DLD1 (cell line): Measurements from ENCODE around the gene ANKRD11.

Experiments
- in situ Hi-C: cut with HindIII; loops from 2 replicates; pipeline ENCODE4 v1.10.0; 2017; ENCODE audit warnings: low sequenced_read_pairs

The ANKRD11 gene

DNA sequence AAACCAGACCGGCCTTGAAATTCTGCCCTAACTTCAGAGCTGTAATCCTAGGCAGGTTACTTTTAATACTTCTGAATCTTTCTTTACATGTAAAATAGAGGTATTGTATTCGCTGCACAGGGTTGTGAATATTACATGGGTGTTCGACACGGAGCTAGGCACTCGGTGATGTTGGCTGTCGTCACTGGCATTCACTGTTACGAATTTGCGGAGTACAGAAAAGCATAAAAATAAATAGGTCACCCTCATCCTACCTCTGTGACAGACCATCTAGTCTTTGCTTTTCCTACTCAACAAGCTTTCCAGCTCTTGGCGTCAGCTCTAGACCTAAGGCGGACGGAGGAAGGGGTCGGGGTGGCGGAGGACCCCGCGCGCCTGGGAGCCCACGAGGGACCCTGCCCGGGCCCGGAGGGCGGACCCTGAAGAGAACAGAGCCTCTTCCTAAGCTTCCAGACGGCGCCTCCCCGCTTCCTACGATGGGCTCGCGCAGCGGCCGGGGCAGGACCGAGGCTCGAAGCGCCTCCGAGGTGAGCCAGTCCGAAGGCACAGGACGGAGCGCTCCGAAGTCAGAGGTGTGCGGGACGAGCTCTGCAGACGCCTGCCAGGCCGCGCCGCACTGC is 17.0 kb upstream of the ANKRD11 start:
- in situ Hi-C loops = no loop called here

GRCh38 chr16:89506791-89507191 is 16.4 kb upstream of the ANKRD11 start:
- in situ Hi-C loops = no loop called here

DNA sequence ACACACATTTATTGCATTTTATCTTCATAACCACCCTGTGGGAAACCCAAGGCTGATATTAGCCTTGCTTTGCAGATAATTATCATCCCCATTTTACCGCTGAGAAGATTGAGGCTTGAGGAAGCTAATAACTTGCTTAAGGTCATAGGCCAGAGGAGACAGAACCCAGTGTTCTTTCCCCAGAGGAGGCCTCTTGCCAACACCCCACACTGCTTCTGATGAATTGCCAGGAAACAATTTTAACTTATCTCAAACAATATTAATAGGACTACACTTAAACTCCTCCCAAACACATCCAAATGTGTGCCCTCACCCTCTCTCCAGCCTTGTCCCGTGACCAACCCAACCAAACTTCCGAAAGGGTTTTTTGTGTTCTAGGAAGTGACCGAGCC is 15.7 kb upstream of the ANKRD11 start:
- in situ Hi-C loops = no loop called here

GRCh38 chr16:89505204-89506112 is 15.1 kb upstream of the ANKRD11 start:
- in situ Hi-C loops = no loop called here

DNA sequence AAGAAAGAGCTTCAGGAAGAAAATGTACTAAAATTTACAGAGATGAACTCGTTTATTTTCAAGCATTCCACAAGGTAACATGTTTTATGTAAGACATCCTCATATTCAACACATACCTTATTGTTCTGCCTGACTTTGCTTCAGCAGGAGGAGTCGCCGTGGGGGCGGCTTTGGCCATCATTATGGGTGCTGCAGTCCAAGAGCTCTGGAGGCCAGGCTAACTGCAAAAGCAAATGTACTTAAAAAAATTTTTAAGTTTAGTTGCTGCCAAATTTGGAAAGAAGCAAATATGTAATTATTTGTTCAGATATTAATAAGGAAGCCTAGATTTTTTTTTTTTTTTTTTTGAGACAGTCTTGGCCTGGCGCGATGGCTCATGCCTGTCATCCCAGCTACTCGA is 13.7 kb upstream of the ANKRD11 start:
- in situ Hi-C loops = no loop called here

GRCh38 chr16:89502081-89502843 is 11.9 kb upstream of the ANKRD11 start:
- in situ Hi-C loops = no loop called here

GRCh38 chr16:89499767-89500166 is 9.4 kb upstream of the ANKRD11 start:
- in situ Hi-C loops = no loop called here

- in situ Hi-C loops = no loop called here
These were observed 8.5 kb upstream of the ANKRD11 start for GRCh38 chr16:89498839-89499238.

- in situ Hi-C loops = no loop called here
These were observed 4.8 kb upstream of the ANKRD11 start for GRCh38 chr16:89495121-89495520.

DNA sequence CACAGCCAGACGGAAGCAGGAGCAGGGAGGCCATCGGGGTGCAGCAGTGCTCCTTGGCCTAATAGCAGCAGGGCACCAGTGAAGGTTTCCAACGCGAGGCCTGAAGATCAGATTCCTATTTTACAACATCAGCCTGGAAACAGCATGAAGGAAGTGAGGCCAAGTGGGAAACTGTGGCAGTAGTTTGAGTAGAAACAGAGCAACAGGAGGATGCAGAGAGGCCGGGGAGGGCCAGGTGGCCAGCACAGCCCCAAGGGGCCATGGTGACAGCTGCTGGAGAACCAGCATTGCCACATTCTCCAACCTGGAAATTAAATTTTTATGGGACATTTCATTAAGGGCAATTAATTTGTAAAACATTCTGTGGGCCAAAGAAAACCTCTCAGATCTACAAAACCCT is 3.4 kb upstream of the ANKRD11 start:
- in situ Hi-C loops = no loop called here

DNA sequence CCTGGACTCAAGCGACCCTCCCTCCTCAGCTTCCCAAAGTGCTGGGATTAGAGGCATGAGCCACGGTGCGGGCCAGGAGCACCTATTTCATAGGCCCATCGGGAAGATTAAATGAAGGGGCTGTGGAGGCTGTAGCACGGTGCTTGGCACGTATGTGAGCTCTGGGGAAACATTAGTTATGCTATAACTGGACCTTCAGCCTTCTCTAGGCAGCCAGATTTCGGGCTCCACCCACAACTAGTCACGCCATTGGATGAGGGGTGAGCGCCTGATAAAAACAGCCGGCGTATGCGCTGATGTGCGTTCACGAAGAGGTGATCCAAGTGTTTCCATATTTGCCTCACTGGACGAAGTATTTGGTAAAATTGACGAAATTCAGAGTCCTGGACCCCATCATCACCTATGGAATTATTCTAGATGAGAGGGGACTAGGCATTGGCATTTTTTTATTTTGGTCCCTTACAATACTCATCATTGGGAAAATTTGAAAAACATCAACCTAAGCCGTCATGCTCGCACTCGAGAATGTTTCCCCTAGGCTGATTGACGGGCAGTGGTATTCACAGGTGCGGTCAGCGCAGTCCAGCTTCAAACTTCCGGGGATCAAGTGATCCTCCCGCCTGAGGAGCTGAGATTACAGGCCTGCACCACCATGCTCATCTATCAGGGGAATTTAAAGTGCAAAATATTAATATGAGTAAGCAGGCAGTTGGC is 1.8 kb upstream of the ANKRD11 start:
- in situ Hi-C loops = no loop called here

- in situ Hi-C loops = no loop called here
These were observed 993 bp upstream of the ANKRD11 start for GRCh38 chr16:89491238-89491869.

- in situ Hi-C loops = no loop called here
These were observed 393 bp downstream of the ANKRD11 start for GRCh38 chr16:89489898-89490438.

DNA sequence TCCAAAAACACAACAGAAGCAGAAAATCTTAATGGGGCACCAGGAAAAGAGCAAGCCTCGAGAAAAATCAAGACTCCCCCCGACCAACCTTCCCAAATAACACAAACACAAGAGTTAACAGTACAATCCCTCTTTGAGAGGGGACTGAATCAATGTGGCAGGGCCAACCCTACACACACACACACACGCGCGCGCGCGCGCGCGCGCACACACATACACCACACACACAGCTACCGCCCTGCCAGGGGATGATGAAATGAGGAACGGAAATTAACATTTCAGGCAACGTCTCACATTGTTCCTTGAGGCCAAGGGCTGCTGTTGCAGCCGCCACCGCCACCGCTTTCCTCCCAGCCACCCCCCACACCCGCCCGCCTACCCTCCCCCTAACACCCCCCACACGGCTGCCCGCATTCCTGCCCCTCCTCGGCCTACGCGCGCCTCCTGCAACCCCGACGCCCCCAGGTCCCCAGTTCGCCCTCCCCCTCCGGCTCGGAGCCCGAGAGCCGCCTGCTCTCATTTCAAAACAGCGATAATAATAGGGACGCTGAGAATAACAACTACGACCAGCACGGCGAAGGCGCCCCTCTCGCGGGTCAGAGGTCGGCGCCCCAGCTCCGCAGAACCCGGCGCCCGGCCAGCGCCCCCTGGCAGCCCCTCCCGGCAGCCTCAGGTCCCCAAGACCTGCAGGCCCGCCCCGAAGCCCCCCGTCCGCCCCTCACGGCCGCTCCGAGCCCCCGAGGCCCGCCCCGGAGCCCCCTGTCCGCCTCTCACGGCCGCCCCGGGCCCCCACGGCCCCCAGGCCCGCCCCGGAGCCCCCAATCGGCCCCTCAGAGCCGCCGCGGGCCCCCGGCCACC is 1.1 kb downstream of the ANKRD11 start:
- in situ Hi-C loops = no loop called here

GRCh38 chr16:89485701-89486246 is 4.6 kb downstream of the ANKRD11 start:
- in situ Hi-C loops = no loop called here

- in situ Hi-C loops = no loop called here
These were observed 5.3 kb downstream of the ANKRD11 start for GRCh38 chr16:89484923-89485679.

DNA sequence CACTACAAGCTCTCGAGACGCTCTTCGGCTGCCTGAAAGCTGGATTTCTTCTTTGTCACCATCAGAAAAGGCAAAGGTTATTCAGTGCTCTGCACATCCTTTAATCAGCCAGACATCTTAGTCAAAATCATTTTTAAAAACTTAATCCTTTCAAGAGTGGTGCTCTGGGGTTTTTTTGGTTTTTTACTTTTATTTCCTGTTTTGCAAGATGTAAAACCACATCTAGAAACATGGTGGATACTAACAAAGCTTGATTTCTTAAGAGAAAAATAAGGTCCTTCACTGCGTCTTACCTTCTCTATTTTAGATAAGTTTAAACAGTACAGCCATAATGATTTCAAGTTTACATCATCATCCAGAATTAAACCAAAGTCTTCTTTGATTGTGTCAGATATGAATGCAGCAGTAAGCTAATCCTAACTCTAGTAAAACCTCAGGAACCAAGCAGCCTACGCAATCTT is 6.3 kb downstream of the ANKRD11 start:
- in situ Hi-C loops = no loop called here

DNA sequence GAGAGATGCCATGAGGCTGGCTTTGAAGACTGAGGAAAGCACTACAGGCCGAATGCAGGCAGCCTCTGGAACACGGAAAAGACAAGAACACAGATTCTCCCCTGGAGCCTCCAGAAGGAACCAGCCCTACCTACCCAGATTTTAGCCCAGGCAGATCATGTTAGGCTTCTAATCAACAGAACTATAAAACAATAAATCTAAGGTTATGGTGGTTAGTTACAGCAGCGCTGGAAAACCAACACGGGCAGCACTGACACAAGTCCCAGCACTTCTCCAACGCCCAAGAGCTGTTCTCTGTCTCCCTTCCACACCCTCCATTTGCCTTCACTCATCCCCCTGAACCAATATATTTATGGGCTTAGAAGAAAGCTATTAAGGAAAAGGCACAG is 7.5 kb downstream of the ANKRD11 start:
- in situ Hi-C loops = no loop called here
